Measurements from ENCODE around the gene SZT2. TPM values are rescaled to one million over a fixed set of nuclear protein-coding genes. Genes with fewer than 3 reads are reported as not detected.

Gene SZT2
- total RNA-seq, 1 experiment from 2014 or later = 29.0 TPM

- H3K27ac Mint-ChIP-seq (ENCODE audit: unreplicated experiment) = no peak overlapping the region
- Histone ChIP-seq H3K4me1 (no peaks in the 10 kb centered on the region), H3K36me3 (ENCODE audit: control insufficient read depth, insufficient read depth, low read length) (peaks cover 2% of the 10 kb centered on the region; the same call in 1 of the 2 replicates), H3K9me3 (no peaks in the 10 kb centered on the region), H3K4me3 (ENCODE audit: low read depth, low read length) (no peak overlapping the region), H3K27me3 (replicated peaks; ENCODE audit: control insufficient read depth, insufficient read depth, low read length) (no peaks in the 10 kb centered on the region)
- no peaks in the 10 kb centered on the region for H3K9me3 Mint-ChIP-seq (ENCODE audit: unreplicated experiment)
- intact Hi-C loops (cut with micrococcal nuclease; ENCODE audit: unreplicated experiment) = no loop called here
- no peaks in the 10 kb centered on the region for H3K27me3 Mint-ChIP-seq (ENCODE audit: insufficient read depth, unreplicated experiment)
- POLR2A ChIA-PET = no interaction called here
- TF ChIP-seq CTCF (IDR thresholded peaks at IDR 0.05; ENCODE audit: insufficient read depth in 1 of 2, low read depth in 1 of 2, low read length in 1 of 2, severe bottlenecking in 1 of 2, unreplicated experiment in 1 of 2) = no peak
- H3K4me3 Mint-ChIP-seq (ENCODE audit: unreplicated experiment) = no peak overlapping the region
- CTCF ChIA-PET = no interaction called here
- DNase-seq = no peak
- H3K4me1 Mint-ChIP-seq (ENCODE audit: low read depth, unreplicated experiment) = no peaks in the 10 kb centered on the region
- H3K36me3 Mint-ChIP-seq (ENCODE audit: insufficient read depth, unreplicated experiment) = peaks cover 18% of the 10 kb centered on the region
- BruUV-seq (replicated peaks) = no TSS peak
These were observed 43.2 kb downstream of the SZT2 start for GRCh38 chr1:43432907-43433306.

DNA sequence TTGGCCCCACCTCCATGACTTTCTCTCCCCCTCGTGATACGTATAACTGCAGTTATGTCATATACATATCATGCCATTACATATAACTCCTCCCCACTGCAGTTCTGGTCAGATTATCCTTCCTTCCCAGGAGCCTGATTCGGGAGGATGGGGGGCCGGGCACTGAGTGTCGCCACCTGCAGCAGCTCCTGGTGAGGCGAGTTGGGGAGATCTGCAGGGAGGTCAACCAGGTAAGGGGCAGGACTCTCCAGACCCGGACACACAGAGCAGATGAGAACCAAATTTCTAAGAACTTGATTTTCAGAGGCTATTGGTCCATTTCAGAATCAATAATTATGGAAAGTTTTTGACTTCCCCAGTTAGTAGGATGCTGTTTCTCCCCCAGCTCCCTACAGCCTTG, 44.6 kb downstream of the SZT2 start:
- ChIA-PET POLR2A (interaction anchor here (0.6 kb wide), 1 partner anchor 1966 kb away, joined by 13 read pairs; no protein-coding TSS in a partner anchor), CTCF (no interaction called here)

DNA sequence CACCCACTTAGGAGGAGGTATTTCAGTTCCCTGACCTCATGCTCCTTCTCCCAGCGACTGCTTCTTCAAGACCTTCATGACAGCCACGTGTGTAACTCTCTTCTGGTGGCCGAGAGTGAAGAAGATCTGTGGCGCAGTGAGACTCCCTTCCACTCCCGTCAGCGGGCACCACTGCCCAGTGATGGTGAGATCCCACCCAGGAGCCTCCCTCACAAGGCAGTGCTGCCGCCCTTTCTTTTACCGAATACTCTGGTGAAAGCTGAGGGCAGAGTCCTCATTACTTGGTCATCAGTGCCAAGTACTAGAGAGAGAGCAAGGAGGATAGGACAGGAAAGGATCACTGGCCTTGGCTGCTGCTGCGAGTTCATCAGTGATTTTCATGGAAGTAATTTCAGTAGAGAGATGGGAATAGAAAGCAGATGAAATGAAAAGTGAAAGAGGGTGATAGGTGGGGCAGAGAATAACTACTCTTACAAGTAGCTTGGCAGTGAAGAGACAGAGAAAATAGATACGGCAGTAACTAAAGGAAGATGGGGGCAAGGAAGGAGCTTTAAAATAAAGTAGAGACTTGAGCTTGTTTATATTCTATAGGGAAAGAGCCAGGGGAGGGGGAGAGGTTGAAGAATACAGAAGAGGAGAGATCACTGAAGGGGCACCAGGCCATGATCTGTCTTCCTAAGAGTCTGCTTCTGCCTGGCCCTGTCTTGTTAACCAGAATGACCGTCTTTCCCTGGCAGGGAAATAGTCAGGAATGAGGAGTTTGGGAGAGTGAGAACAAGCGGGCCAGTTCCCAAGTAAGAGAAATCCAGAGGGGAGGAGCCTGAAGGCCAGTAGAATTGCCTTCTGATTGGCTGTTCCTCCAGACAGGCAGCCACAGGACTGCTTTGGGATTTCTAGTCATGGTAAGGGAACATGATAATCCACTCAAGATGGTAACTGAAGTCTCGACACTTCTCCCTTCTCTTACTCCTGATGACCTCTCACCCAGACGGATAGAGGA, 45.7 kb downstream of the SZT2 start:
- Mint-ChIP-seq H3K9me3 (ENCODE audit: unreplicated experiment) (no peaks in the 10 kb centered on the region), H3K27ac (ENCODE audit: unreplicated experiment) (no peak overlapping the region), H3K4me3 (ENCODE audit: unreplicated experiment) (no peak overlapping the region), H3K27me3 (ENCODE audit: insufficient read depth, unreplicated experiment) (no peaks in the 10 kb centered on the region), H3K36me3 (ENCODE audit: insufficient read depth, unreplicated experiment) (peaks cover 10% of the 10 kb centered on the region), H3K4me1 (ENCODE audit: low read depth, unreplicated experiment) (no peaks in the 10 kb centered on the region)
- DNase-seq = no peak
- no peak overlapping the region for H3K4me3 ChIP-seq (ENCODE audit: low read depth, low read length)
- H3K4me1 ChIP-seq = no peaks in the 10 kb centered on the region
- TF ChIP-seq CTCF (IDR thresholded peaks at IDR 0.05; ENCODE audit: insufficient read depth in 1 of 2, low read depth in 1 of 2, low read length in 1 of 2, severe bottlenecking in 1 of 2, unreplicated experiment in 1 of 2) = no peak
- no peaks in the 10 kb centered on the region for H3K9me3 ChIP-seq
- intact Hi-C loops (cut with micrococcal nuclease; ENCODE audit: unreplicated experiment) = no loop called here
- ChIA-PET CTCF (no interaction called here), POLR2A (no interaction called here)
- H3K36me3 ChIP-seq (ENCODE audit: control insufficient read depth, insufficient read depth, low read length) = no peaks in the 10 kb centered on the region
- no peaks in the 10 kb centered on the region for H3K27me3 ChIP-seq (replicated peaks; ENCODE audit: control insufficient read depth, insufficient read depth, low read length)
- BruUV-seq (replicated peaks) = no TSS peak

More for the DNA sequence above, 44.6 kb downstream of the SZT2 start:
- Histone ChIP-seq H3K4me3 (ENCODE audit: low read depth, low read length) (no peak overlapping the region), H3K27me3 (replicated peaks; ENCODE audit: control insufficient read depth, insufficient read depth, low read length) (no peaks in the 10 kb centered on the region), H3K36me3 (ENCODE audit: control insufficient read depth, insufficient read depth, low read length) (no peaks in the 10 kb centered on the region), H3K9me3 (no peaks in the 10 kb centered on the region), H3K4me1 (no peaks in the 10 kb centered on the region)
- no peak overlapping the region for H3K4me3 Mint-ChIP-seq (ENCODE audit: unreplicated experiment)
- H3K27ac Mint-ChIP-seq (ENCODE audit: unreplicated experiment) = no peak overlapping the region
- intact Hi-C loops (cut with micrococcal nuclease; ENCODE audit: unreplicated experiment) = no loop called here
- BruUV-seq (replicated peaks) = no TSS peak
- no peaks in the 10 kb centered on the region for H3K27me3 Mint-ChIP-seq (ENCODE audit: insufficient read depth, unreplicated experiment)
- H3K4me1 Mint-ChIP-seq (ENCODE audit: low read depth, unreplicated experiment) = no peaks in the 10 kb centered on the region
- DNase-seq = no peak
- TF ChIP-seq CTCF (IDR thresholded peaks at IDR 0.05; ENCODE audit: insufficient read depth in 1 of 2, low read depth in 1 of 2, low read length in 1 of 2, severe bottlenecking in 1 of 2, unreplicated experiment in 1 of 2) = no peak
- H3K36me3 Mint-ChIP-seq (ENCODE audit: insufficient read depth, unreplicated experiment) = peaks cover 14% of the 10 kb centered on the region
- no peaks in the 10 kb centered on the region for H3K9me3 Mint-ChIP-seq (ENCODE audit: unreplicated experiment)

All from Caco-2 (cell line).